ENCODE results near the gene OSBPL8. TPM values are rescaled to one million over a fixed set of nuclear protein-coding genes. Genes with fewer than 3 reads are reported as not detected.

The OSBPL8 gene
- total and polyA plus RNA-seq, 2 of the 8 experiments (the other 6 are each of a cell fraction or from before 2014, with no cell fraction given): 10.9 to 81.1 TPM

DNA sequence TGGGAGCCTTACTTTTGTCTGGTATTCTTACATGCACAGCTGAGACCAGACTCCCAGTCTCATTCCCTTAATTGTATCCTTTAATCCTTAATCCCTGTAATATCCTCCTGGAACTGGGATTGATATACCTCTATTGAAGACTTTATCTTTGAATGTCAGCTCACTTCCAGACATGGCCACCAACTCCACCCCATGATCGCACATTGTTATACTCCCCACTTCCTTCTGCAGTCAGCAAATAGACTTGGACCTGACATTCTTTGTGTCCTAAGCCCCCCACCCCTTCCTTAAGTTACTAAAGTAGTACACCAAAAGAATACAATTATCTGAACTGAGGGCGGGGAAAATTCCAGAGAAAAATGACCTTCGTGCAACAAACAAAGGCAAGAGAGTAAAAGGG, 8.6 kb upstream of the OSBPL8 start (continued):
- TF ChIP-seq ATF2 (IDR thresholded peaks at IDR 0.05; ENCODE audit: low read length): no peak
- TF ChIP-seq HDAC2 (IDR thresholded peaks at IDR 0.05; ENCODE audit: borderline replicate concordance in 1 of 2, low read depth in 2 of 2, low read length in 2 of 2): no peak

Measured in H1 (cell line).